ENCODE results near the gene TMBIM6. TPM values are rescaled to one million over a fixed set of nuclear protein-coding genes. Genes with fewer than 3 reads are reported as not detected.

TMBIM6 gene, protein sequence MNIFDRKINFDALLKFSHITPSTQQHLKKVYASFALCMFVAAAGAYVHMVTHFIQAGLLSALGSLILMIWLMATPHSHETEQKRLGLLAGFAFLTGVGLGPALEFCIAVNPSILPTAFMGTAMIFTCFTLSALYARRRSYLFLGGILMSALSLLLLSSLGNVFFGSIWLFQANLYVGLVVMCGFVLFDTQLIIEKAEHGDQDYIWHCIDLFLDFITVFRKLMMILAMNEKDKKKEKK
- 100 to 1,000 TPM; 430 to 538 (median 511) TPM for polyA plus RNA-seq (ENCODE audit: insufficient read depth in 1 of 5, insufficient read length in 5 of 5, low replicate concordance in 1 of 5)
- long read RNA-seq, donor 1, transcript TMBIM6-209 (8 exons, 2,494 nt): minor isoform, 6 of 621 reads
- long read RNA-seq, donor 1, transcript TMBIM6-201 (10 exons, 2,836 nt): major isoform, 102 of 621 reads
- long read RNA-seq, donor 1, transcript TMBIM6-202 (9 exons, 2,598 nt): minor isoform, 11 of 621 reads
- long read RNA-seq, donor 1, transcript TMBIM6-219 (3 exons, 484 nt): minor isoform, 8 of 621 reads
- long read RNA-seq, donor 1, partial matches to known transcripts: 489 of 621 reads
- long read RNA-seq, donor 1, other reads (novel, unspliced or antisense): 0 of 621 reads
- long read RNA-seq, donor 2, transcript TMBIM6-219 (3 exons, 484 nt): minor isoform, 7 of 74 reads
- long read RNA-seq, donor 2, transcript TMBIM6-201 (10 exons, 2,836 nt): major isoform, 58 of 74 reads
- long read RNA-seq, donor 2, transcript TMBIM6-202 (9 exons, 2,598 nt): minor isoform, 6 of 74 reads
- long read RNA-seq, donor 2, partial matches to known transcripts: 0 of 74 reads
- long read RNA-seq, donor 2, other reads (novel, unspliced or antisense): 0 of 74 reads
- long read RNA-seq, donor 3, transcript TMBIM6-219 (3 exons, 484 nt): minor isoform, 8 of 130 reads
- long read RNA-seq, donor 3, transcript TMBIM6-209 (8 exons, 2,494 nt): minor isoform, 11 of 130 reads
- long read RNA-seq, donor 3, transcript TMBIM6-201 (10 exons, 2,836 nt): major isoform, 65 of 130 reads
- long read RNA-seq, donor 3, transcript TMBIM6-202 (9 exons, 2,598 nt): minor isoform, 6 of 130 reads
- long read RNA-seq, donor 3, partial matches to known transcripts: 37 of 130 reads
- long read RNA-seq, donor 3, other reads (novel, unspliced or antisense): 0 of 130 reads
- long read RNA-seq, donor 4, transcript TMBIM6-219 (3 exons, 484 nt): minor isoform, 7 of 91 reads
- long read RNA-seq, donor 4, transcript TMBIM6-201 (10 exons, 2,836 nt): major isoform, 57 of 91 reads
- long read RNA-seq, donor 4, transcript TMBIM6-202 (9 exons, 2,598 nt): minor isoform, 7 of 91 reads
- long read RNA-seq, donor 4, partial matches to known transcripts: 16 of 91 reads
- long read RNA-seq, donor 4, other reads (novel, unspliced or antisense): 0 of 91 reads
- long read RNA-seq, donor 5, transcript TMBIM6-219 (3 exons, 484 nt): minor isoform, 7 of 224 reads
- long read RNA-seq, donor 5, transcript TMBIM6-209 (8 exons, 2,494 nt): minor isoform, 7 of 224 reads
- long read RNA-seq, donor 5, transcript TMBIM6-202 (9 exons, 2,598 nt): minor isoform, 10 of 224 reads
- long read RNA-seq, donor 5, transcript TMBIM6-201 (10 exons, 2,836 nt): major isoform, 137 of 224 reads
- long read RNA-seq, donor 5, partial matches to known transcripts: 61 of 224 reads
- long read RNA-seq, donor 5, other reads (novel, unspliced or antisense): 0 of 224 reads
- long read RNA-seq, donor 6, transcript TMBIM6-202 (9 exons, 2,598 nt): minor isoform, 7 of 224 reads
- long read RNA-seq, donor 6, transcript TMBIM6-201 (10 exons, 2,836 nt): major isoform, 150 of 224 reads
- long read RNA-seq, donor 6, transcript TMBIM6-217 (11 exons, 2,771 nt): minor isoform, 8 of 224 reads
- long read RNA-seq, donor 6, transcript TMBIM6-219 (3 exons, 484 nt): minor isoform, 9 of 224 reads
- long read RNA-seq, donor 6, partial matches to known transcripts: 44 of 224 reads
- long read RNA-seq, donor 6, other reads (novel, unspliced or antisense): 0 of 224 reads
- long read RNA-seq, donor 7, transcript TMBIM6-202 (9 exons, 2,598 nt): minor isoform, 5 of 86 reads
- long read RNA-seq, donor 7, transcript TMBIM6-209 (8 exons, 2,494 nt): minor isoform, 5 of 86 reads
- long read RNA-seq, donor 7, transcript TMBIM6-201 (10 exons, 2,836 nt): major isoform, 64 of 86 reads
- long read RNA-seq, donor 7, partial matches to known transcripts: 7 of 86 reads
- long read RNA-seq, donor 7, other reads (novel, unspliced or antisense): 0 of 86 reads
- long read RNA-seq, donor 8, transcript TMBIM6-201 (10 exons, 2,836 nt): major isoform, 41 of 53 reads
- long read RNA-seq, donor 8, partial matches to known transcripts: 5 of 53 reads
- long read RNA-seq, donor 8, other reads (novel, unspliced or antisense): 0 of 53 reads

DNA sequence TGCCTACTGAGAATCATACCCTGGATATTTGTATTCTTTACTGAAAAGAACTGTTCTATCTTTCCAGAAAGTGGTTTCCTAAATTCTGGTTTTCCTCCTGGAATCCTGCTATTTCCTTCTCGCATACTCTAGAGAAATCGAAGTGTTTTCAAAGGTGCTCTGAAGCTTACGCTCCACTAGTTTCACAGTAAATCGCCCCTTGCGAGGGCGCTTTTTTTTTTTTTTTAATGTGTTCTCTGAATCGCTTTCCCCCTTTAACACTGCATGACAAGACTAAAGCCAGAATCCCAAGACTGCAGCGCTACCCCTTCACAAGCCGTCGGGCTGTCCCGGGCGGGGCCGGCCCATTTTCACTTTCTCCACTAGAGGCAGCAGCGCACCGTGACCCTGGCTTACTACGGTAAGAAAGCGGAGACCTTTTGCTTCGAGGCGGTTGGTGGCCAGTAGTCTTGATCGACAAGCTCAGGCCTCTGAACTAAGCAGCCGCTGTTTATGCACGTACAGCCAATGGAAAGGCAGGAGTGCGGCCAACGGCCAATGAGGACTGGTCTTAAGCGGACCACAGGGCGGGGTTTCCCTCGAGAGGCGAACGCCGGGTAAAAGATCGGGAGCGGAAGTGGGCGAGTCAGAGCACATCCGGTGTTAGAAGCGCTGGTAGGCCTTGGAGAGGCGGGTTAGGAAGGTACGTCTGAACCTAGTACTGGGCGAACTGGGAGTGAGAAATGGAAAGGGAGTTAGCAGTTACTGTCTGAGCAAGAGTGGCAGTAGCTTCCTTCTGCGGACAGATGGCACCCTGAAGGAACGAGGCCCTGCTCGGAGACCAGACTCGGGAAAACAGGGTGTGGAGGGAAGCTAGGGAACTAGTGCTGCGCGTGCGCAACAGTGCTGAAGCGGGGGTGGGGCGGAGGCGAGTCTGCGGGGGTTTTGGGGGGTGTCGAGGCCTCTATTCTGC, at the start of gene TMBIM6:
Gene TMBIM6, plus strand, starts transcription at position 628 of the 952 bp plus-strand sequence. CDS start 10,937 bp downstream, outside the sequence.
- DNase-seq: peak; percentile 99 to 100

DNA sequence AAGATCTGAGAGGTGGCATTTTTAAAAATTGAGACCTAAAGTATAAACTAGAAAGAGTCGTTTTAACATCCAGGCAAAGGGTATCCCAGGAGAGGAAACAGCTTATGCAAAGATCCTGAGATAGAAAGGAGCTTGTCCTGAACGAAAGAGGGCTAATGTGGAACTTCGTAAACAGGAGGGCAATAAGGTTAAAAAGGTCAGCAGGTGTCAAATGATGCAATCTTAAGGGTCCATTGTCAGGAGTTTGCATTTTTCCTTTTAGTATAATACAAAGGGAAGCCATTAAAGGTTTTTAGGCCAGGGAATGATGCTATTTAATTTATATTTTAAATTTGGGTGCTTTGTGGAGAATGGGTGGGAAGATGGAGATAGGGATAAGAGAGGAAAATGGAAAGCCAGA, 48.5 kb upstream of the TMBIM6 start:
- no peak for DNase-seq

DNA sequence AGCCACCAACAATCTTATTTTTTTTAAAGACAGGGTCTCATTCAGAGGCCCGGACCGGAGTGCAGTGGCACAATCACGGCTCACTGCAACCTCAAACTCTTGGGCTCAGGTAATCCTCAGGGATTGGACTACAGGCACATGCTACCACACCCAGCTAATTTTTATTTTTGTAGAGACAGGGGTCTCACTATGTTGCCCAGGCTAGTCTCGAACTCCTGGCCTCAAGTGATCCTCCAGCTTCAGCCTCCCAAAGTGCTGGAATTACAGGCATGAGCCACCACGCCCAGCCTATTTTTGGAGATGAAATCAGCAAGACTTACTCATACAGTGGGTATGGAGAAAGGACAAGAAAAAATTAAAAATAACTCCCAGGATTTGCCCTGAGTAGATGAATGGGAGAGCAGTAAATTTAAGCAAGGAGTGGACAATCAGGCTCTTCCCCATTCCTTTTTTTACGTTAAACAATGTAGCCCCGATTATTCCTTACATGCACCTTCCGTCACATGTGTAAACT, 47.4 kb upstream of the TMBIM6 start:
- no peak for DNase-seq

DNA sequence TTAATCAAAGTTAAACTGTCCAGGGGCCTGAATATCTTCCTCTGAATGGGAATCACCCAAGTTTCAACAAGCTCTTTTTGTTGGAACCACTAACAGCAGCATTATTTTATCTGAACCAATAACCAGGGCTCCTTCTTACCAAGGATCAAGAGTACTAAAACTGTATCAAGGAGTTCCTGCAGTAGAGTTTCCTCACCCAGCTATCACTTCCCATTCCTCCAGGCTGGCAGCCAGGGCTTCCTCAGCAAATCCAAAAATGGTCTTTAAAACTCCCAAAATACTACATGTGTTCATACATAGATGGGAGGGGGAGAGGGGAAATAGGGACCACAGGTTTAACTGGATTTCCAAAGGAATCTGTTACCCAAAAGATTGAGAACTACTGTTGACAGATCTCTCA, 44.6 kb upstream of the TMBIM6 start:
- DNase-seq: no peak

DNA sequence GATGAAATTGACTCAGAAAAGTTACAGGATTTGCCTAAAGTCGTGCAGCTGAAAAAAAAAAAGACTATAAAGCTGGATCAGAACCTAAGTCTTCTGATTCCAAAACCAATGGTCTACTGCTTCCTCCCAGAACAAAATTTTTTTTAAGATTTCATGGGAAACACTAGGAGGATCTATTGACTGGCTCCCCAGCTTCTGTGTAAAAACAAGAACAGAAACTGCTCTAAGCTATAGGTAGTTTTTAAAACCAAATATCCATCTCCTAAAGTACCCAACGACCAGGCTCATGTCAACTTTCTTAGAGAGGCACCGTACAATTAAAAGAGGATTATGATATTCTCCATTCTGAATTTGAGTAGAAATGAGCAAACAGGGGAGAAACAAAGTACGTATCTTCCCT, 43.5 kb upstream of the TMBIM6 start:
- DNase-seq: no peak

DNA sequence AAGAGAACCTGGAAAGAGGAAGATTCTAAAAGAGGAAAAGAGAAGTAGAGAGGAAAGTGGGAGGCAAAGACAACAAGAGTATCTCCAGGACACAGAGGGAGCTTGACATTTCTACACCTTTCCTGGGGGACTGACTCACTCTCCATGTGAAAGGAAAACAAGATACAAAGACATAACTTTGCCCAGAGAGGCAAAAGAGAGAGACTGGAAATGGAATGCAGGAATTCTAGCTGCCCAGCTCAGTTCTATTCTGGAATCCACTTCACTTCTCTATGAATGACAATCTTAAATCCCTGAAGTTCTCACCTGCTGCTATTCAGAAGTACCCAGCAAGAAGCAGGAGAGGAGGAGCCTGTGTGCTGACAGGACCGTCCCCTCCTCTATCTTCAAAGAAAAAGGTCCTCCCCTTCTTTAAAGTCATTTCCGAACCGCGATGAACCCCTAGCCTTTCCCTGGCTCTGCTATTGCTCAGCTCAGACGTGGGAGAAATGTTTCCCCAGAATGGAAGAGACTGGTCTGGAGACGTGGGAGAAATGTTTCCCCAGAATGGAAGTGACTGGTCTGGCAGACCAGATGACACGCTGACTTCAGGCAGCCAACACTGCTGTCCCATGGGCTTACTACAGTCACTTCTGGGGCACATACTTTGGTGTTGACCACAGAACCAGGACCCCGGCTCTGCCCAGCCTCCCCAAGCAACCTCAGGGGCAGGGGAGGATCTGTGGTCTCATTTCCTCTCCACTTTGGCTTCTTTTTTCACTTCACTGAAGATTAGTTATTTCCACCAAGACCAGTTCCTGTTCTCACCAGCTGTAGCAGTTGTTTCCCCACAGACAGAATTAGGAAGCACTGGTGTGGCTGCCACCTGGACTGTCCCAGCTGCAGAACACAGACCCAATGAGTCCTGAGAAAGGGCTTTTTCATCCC, 42.5 kb upstream of the TMBIM6 start:
- no peak for DNase-seq

DNA sequence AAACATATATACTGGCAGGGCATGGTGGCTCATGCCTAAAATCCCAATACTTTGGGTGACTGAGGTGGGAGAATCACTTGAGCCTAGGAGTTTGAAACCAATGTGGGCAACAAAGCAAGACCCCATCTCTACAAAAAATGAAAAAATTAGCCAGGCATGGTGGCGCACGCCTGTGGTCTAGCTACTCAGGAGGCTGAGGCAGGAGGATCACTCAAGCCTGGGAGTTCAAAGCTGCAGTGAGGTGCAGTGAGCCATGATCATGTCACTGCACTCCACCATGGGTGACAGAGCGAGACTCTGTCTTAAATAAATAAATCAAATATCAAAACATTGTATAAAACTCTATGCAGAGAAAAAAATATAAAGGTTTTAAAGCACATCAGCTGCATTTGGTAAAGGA, 39.3 kb upstream of the TMBIM6 start:
- no peak for DNase-seq

DNA sequence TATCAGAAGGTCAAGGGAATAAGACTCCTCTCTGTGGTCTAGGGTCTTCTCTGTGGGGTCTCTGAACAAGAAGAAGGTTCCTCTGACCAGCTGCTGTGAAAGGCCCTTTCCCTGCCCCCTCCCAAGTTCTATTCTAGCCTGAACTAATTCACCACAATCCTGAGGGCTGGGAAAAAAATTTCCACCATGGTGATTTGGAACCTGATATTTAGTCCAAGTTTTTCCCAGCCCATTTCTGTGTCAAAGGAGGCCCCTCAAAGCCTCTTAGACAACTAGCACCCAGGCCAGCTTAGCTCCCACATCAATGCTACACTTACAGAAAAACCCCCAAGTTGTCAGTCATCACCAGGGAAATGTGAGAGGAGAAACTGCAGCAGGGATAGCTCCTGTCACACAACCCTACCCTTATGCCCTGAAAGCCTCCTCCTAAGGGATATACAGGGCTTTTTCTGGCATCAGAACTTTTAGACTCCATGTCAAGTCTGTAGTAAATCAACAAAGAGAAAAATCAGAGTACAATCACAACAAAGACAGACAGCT, 38.6 kb upstream of the TMBIM6 start:
- DNase-seq: no peak

DNA sequence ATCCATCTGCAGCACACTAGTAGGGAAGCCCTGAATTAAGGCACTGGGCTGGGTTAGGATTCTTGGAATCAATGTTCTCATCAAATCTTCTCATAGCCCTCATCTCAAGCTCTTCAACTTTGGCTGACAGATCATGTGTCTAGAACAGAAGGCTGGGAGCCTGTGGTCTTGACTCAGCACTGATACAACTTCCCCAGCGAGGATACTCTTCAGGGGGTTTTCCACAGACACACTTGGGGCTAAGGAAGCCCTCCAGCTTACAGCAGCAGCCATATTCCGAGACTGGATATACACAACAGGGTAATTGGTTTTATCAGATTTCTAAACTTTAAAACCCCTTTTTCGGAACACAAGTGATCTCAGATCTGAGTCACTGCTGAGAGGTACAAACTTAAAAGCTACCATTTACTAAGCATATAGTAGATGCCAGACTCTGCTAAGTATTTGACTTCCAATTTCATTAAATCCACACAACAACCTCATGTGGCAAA, 37.7 kb upstream of the TMBIM6 start:
- DNase-seq: no peak

DNA sequence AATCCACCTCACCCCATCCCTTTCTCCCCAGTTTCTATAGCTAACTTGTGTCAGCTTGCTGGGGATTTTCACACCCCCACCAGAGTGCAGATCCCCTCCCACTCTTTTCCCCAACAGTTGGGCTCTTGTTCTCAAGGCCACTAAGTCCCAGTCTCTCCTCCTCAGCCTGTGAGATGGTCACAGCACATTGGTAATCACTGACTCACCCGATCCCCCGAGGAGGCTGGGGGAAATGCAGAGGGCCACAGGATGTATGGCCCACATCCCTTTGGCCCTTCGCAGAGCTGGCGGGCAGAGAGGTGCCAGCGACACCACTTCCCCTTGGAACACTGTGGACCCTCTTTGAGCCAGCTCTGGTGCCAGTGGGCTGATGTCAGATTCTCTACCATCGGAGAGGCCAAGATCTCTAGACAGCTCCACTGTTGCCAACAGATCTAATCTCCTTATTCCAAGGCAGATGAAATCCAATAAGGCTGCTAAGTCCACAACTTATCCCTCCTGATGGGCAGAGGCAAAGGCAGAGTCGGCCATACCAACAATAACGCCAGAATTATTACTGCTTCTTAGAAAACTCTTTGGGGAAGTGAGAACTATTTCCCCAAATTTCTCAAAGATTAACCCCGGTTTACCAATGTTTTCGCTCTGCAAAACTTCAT, 35.8 kb upstream of the TMBIM6 start:
- no peak for DNase-seq

DNA sequence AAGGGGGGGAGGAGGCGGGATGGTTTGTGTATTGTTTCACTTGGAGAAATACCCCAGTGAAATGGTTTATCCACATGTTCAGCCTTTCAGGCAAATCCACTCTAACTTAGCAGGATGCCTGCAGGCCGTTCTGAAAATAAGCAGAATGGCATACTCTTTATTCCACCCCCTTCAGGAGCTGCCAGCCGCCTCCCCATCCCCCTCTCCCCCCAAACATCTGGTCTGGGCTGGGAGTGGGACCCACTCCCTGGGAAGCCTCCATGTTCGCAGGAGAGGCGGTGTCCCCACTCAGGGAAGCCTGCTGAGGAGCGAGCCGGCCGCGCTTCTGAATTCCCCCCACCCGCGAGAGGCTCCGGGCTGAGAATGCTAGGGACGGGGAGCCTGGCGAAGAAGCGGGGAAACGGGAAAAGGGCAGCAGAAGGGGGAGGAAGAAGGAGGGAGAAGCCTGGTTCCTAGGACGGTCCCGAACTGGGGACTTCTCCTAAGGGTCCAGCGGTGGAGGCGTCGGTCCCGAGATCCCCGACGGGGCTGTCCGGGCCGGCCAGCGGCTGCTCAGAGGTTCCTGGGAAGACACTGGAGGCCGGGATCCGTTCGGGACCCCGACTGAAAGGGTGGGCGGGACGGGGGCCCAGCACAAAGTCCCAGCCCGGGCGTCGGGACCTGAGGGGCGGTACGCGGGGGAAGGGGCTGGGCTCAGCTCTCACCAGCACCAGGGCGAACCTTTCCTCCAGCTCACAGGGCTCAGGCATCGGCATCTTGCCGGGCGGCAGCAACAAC, 34.8 kb upstream of the TMBIM6 start:
- DNase-seq: peak; percentile 48 to 53

DNA sequence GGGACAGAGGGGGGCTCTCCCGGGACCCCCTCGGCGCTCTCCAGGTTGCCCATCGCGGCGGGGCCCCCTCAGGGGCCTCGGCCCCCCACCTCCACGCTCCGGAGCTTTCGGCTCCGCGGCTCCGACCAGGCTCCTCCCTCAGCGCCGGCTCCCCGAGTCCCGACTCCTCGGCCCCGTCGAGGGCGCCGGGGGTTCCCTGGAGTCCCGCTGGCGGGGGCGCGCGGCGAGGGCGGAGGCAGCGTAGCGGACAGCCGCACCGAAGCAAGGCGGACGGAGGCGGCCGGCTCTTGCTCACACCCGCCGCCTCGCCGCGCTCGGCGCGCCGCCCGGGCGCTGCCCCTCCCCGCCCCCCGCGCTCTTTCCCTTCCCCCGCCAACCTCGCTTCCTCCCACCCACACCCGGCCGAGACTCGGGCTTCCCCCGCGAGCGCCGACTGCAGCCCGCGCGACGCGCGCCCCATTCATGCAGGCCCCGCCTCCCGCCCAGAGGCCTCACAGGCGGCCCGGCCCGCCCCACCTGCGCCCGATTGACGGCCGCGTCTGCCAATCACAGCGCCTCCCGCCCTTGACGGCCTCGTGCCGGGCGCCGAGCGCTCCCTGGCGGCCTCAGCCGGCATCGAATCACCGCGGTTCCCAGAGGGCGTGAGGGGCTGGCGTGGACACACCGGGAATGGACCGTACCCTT, 34.1 kb upstream of the TMBIM6 start, which contains the start of gene FMNL3:
Gene FMNL3, minus strand, starts transcription at position 278 of the 684 bp plus-strand sequence. Its CDS starts 225 bp downstream, at position 53.
- DNase-seq: peak; percentile 98

DNA sequence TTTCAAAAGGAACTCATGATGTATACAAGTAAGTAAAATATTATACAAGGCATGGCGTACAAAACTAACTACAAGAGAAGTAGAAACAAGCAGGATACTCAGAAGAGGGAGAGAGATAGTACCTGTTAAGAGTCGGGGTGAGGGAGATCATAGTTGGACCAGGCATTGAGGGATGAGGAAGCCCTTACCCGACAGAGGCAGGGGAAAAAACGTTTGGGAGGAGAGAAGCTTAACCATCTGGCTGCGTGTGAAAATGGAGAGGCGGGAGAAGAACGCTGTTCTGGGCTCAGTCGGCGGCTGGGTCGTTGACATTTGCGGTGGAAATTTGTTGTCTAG, 33.6 kb upstream of the TMBIM6 start:
- no peak for DNase-seq

DNA sequence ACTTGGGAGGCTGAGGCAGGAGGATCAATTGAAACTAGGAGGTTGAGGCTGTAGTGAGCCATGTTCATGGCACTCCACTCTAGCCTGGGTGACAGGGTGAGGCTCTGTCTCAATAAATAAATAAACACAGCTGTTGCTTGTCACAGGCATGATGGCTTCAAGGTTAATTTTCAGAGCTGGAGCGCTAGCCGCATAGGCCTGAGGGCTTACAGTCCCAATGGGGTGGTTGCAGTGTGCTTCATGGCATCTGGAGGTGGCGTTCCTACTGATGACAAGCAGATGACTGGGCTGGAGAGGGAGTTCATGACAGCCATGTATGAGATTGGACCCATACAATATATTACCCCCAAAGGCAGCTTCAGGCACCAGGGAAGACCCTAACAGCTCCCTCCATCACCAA, 32.5 kb upstream of the TMBIM6 start:
- DNase-seq: no peak

Data from right lung (tissue), 10 donors.